ENCODE data around the gene PTPN2.
"Not testable (repeated sequence)": the region's sequence is repeated elsewhere in the genome, so short reads cannot be mapped to it uniquely, and the experiment has no call there.

The PTPN2 gene

GRCh38 chr18:12783524-12783923, 100.5 kb downstream of the PTPN2 start:
- H3K27ac ChIP-seq: no peak overlapping the region
- ChIA-PET POLR2A (ENCODE audit: low non-redundant PET) (no interaction called here), CTCF (interaction anchor here (0.6 kb wide), 1 partner anchor 1040 kb away, joined by 3 read pairs; no protein-coding TSS in a partner anchor)
- no peak for TF ChIP-seq CTCF (conservative IDR thresholded peaks at IDR 0.05; ENCODE audit: low read depth)
- no peak for DNase-seq (ENCODE audit: low spot score)

- ChIA-PET CTCF (no interaction called here), POLR2A (ENCODE audit: low non-redundant PET) (no interaction called here)
- no peak overlapping the region for H3K27ac ChIP-seq
- no peak for TF ChIP-seq CTCF (conservative IDR thresholded peaks at IDR 0.05; ENCODE audit: low read depth)
- DNase-seq (ENCODE audit: low spot score): no peak
Measured at GRCh38 chr18:12782521-12782920, 101.5 kb downstream of the PTPN2 start.

GRCh38 chr18:12779456-12779855, 104.6 kb downstream of the PTPN2 start:
- H3K27ac ChIP-seq: no peak overlapping the region
- ChIA-PET CTCF (no interaction called here), POLR2A (ENCODE audit: low non-redundant PET) (no interaction called here)
- TF ChIP-seq CTCF (conservative IDR thresholded peaks at IDR 0.05; ENCODE audit: low read depth): no peak
- no peak for DNase-seq (ENCODE audit: low spot score)

- POLR2A ChIA-PET (ENCODE audit: low non-redundant PET): no interaction called here
- CTCF ChIA-PET: no interaction called here
Measured at GRCh38 chr18:12779043-12779442, 105.0 kb downstream of the PTPN2 start.

GRCh38 chr18:12777500-12777944, 106.5 kb downstream of the PTPN2 start:
- POLR2A ChIA-PET (ENCODE audit: low non-redundant PET): no interaction called here
- no peak for TF ChIP-seq CTCF (conservative IDR thresholded peaks at IDR 0.05; ENCODE audit: low read depth)
- DNase-seq (ENCODE audit: low spot score): no peak
- H3K27ac ChIP-seq: no peak overlapping the region
- CTCF ChIA-PET: no interaction called here

More at GRCh38 chr18:12779043-12779442, 105.0 kb downstream of the PTPN2 start:
- TF ChIP-seq CTCF (conservative IDR thresholded peaks at IDR 0.05; ENCODE audit: low read depth): no peak
- no peak overlapping the region for H3K27ac ChIP-seq
- DNase-seq (ENCODE audit: low spot score): no peak

- ChIA-PET CTCF (no interaction called here), POLR2A (ENCODE audit: low non-redundant PET) (no interaction called here)
- DNase-seq (ENCODE audit: low spot score): no peak
- TF ChIP-seq CTCF (conservative IDR thresholded peaks at IDR 0.05; ENCODE audit: low read depth): no peak
- no peak overlapping the region for H3K27ac ChIP-seq
Measured at GRCh38 chr18:12776821-12777471, 107.1 kb downstream of the PTPN2 start.

- DNase-seq (ENCODE audit: low spot score); H3K27ac ChIP-seq; POLR2A ChIA-PET (ENCODE audit: low non-redundant PET): not testable (repeated sequence)
- CTCF ChIA-PET: interaction anchor here (0.6 kb wide), 1 partner anchor 250 kb away, joined by 4 read pairs; no protein-coding TSS in a partner anchor
Measured at GRCh38 chr18:12776415-12776814, 107.6 kb downstream of the PTPN2 start.
